GM12875 (cell line): ENCODE measurements around the gene BCL2L13.
"Not testable (repeated sequence)": the region's sequence is repeated elsewhere in the genome, so short reads cannot be mapped to it uniquely, and the experiment has no call there.

Experiments
- H3K4me3 ChIP-seq: one replicate; pipeline ENCODE4 v1.5.1; 2011; ENCODE audit warnings: low read depth, low read length, control low read depth
- CTCF ChIP-seq: IDR thresholded peaks from 2 replicates; pipeline ENCODE4 v1.5.1; 2011; ENCODE audit warnings: low read depth, mild to moderate bottlenecking, control low read depth, inconsistent platforms, low read length, moderate library complexity, borderline replicate concordance; ENCODE audit not compliant: insufficient read depth

BCL2L13 gene

GRCh38 chr22:17634696-17635095, 3.9 kb upstream of the BCL2L13 start:
- no peak for TF ChIP-seq CTCF

GRCh38 chr22:17636850-17637249, 1.7 kb upstream of the BCL2L13 start:
- not testable (repeated sequence) for H3K4me3 ChIP-seq

More at GRCh38 chr22:17634696-17635095, 3.9 kb upstream of the BCL2L13 start:
- no peak overlapping the region for H3K4me3 ChIP-seq

- peak overlapping the region; percentile 73 for H3K4me3 ChIP-seq
- no peak for TF ChIP-seq CTCF
These were observed 921 bp upstream of the BCL2L13 start for GRCh38 chr22:17637490-17638181.

GRCh38 chr22:17638182-17638431, 450 bp upstream of the BCL2L13 start:
- TF ChIP-seq CTCF = no peak
- peak overlapping the region; percentile 73 for H3K4me3 ChIP-seq

GRCh38 chr22:17639247-17639741, 737 bp downstream of the BCL2L13 start:
- H3K4me3 ChIP-seq = peak overlapping the region; percentile 73
- TF ChIP-seq CTCF = no peak

- H3K4me3 ChIP-seq = no peak overlapping the region
- no peak for TF ChIP-seq CTCF
These were observed 2.7 kb downstream of the BCL2L13 start for GRCh38 chr22:17641269-17641668.

GRCh38 chr22:17642357-17642756, 3.8 kb downstream of the BCL2L13 start:
- not testable (repeated sequence) for H3K4me3 ChIP-seq

- no peak overlapping the region for H3K4me3 ChIP-seq
- TF ChIP-seq CTCF = no peak
These were observed 8.9 kb downstream of the BCL2L13 start for GRCh38 chr22:17647452-17647851.
